GM13977 (cell line): ENCODE data around the gene TMEFF2.

ENCODE experiments used
- DNase-seq: peaks from one replicate; pipeline ENCODE4 v3.0.0; 2012; ENCODE audit warnings: low spot score
- in situ Hi-C: fragments of 300-500 bp; cut with MboI; formaldehyde crosslinking; loops from one replicate; pipeline ENCODE4 v1.12.0; 2022; ENCODE audit warnings: low sequenced_read_pairs, low pct_unique_long_range_greater_than_20kb, mixed read lengths, inconsistent platforms; ENCODE audit not compliant: unreplicated experiment
- TF ChIP-seq, protein P1 (sequence below): IDR thresholded peaks from 2 replicates; pipeline ENCODE4 v1.5.1; 2012; ENCODE audit warnings: mild to moderate bottlenecking, control low read depth; ENCODE audit not compliant: insufficient read depth; ENCODE audit errors: extremely low read depth, missing control alignments

Gene TMEFF2

DNA sequence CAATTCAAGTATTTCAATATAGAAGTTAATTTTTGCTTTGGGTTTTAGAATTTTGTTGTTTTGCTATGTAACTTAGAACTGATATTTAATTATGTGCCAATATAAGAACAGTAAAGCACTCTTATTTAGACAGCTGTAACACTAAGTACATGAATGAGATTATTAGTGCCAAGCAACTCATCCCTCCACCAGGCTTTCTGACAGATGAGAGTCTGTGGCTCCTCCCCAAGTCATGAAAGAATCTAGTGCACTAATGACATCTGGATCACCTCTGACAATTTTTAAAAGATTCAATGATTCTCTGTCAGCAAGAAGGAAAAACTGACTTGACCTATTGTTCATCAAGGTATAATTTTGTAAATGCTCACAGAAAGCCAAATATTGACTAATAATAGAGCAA lies 67.8 kb downstream of the TMEFF2 start:
- DNase-seq, result no peak
- in situ Hi-C loops, result no loop called here
- TF ChIP-seq, protein P1, sequence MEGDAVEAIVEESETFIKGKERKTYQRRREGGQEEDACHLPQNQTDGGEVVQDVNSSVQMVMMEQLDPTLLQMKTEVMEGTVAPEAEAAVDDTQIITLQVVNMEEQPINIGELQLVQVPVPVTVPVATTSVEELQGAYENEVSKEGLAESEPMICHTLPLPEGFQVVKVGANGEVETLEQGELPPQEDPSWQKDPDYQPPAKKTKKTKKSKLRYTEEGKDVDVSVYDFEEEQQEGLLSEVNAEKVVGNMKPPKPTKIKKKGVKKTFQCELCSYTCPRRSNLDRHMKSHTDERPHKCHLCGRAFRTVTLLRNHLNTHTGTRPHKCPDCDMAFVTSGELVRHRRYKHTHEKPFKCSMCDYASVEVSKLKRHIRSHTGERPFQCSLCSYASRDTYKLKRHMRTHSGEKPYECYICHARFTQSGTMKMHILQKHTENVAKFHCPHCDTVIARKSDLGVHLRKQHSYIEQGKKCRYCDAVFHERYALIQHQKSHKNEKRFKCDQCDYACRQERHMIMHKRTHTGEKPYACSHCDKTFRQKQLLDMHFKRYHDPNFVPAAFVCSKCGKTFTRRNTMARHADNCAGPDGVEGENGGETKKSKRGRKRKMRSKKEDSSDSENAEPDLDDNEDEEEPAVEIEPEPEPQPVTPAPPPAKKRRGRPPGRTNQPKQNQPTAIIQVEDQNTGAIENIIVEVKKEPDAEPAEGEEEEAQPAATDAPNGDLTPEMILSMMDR, result no peak

DNA sequence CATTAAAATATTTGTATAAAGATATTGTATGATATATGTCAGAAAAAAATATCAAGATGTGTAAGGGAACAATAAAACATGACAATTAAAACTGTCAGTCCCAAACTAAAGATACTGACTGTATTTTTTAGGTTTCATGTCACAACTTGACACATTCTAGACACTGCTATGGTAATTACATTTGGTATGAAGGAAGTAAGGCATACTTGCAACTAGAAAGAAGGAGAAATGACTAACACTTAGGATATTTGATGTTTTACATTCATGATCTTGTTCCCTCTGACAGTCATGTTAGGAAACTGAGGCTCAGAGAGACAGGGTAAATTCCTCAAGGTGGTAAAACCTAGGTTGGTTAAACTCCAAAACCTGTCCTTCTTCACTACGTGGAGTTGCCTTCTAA lies 68.3 kb downstream of the TMEFF2 start:
- in situ Hi-C loops, result no loop called here
- TF ChIP-seq, protein P1, result no peak
- DNase-seq, result no peak

- TF ChIP-seq, protein P1, result no peak
- no peak for DNase-seq
- in situ Hi-C loops, result no loop called here
These were observed 70.2 kb downstream of the TMEFF2 start for GRCh38 chr2:192124571-192124970.

GRCh38 chr2:192123847-192124246 lies 70.9 kb downstream of the TMEFF2 start:
- in situ Hi-C loops, result no loop called here
- TF ChIP-seq, protein P1, result no peak
- no peak for DNase-seq

DNA sequence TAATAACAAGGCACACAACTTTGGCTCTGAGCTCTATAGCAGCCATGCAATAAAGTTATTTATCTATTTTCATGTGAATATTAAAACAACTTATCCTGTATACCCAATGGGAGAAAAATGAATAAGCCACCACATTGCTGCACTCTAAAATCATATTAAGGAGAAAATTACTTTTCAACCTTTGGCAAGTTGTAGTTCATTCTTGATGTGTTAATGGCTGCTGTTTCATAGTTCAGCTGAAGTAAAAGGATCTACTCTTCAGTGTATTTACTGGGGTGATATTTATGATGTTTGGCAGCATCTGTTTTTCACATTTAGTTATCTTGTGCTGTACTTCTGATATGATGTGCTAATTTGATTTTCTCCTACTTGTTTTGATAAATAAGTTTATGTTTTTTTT lies 71.8 kb downstream of the TMEFF2 start:
- in situ Hi-C loops, result no loop called here
- TF ChIP-seq, protein P1, result no peak
- no peak for DNase-seq

GRCh38 chr2:192122141-192122540 lies 72.6 kb downstream of the TMEFF2 start:
- TF ChIP-seq, protein P1, result no peak
- in situ Hi-C loops, result no loop called here
- DNase-seq, result no peak

DNA sequence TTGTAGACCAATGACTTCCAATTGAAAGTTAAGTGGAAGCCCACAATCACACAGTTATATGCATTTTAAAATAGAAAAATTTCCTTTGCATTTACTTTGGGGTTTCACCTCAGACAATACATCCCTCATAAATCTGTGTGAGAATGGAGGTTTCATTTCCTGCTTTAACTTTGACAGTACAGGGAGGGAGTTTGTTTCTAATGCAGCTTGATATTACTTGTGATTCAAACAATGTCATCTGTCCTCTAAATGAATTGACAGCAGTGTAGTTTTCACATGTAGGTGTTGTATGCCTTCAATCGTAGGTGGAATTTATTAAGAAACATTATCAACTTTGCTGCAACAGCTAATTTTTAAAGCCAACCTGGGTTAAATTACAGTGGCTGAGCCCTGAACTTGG lies 75.2 kb downstream of the TMEFF2 start:
- DNase-seq, result no peak
- TF ChIP-seq, protein P1, result no peak
- in situ Hi-C loops, result no loop called here
